Measurements from ENCODE around the gene SPATA46. TPM values are rescaled to one million over a fixed set of nuclear protein-coding genes. Genes with fewer than 3 reads are reported as not detected.
A peak's percentile ranks its signal among the peaks of the same experiment; 100 is the strongest.
"Not testable (repeated sequence)": the region's sequence is repeated elsewhere in the genome, so short reads cannot be mapped to it uniquely, and the experiment has no call there.

The SPATA46 gene
- total and polyA plus RNA-seq, 8 donors: not detected

DNA sequence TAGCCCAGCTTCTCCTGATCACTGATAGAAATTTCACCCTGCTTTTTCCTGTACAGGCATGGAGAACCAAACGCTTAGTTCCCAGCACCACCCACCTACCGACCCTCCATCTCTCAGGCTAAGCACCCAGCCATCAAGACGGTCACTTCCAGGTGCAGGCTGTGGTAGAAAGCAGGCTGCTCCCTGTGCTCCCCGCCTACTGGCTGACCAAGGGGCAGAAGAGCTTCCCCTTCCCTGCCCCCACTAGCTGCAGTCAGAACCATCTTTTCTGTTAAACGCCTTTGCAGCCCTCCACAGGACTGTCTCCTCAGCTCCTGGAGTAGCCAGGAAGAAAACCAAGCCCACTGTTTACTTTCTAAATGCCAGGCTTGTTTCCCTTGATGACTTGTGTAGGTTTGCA lies 23.0 kb downstream of the SPATA46 start:
- DNase-seq: no peak
- WGBS, 5 donors: 72 to 83% (median 76%) methylated on average over 4 to 5 of the region's 5 CpGs
- H3K36me3 ChIP-seq: peaks cover 4 to 34% (median 23%) of the 10 kb centered on the region in 4 donors
- H3K9me3 ChIP-seq: no peaks in the 10 kb centered on the region
- intact Hi-C loops (cut with DNase I; ENCODE audit: low total_unique reads): no loop called here
- H3K4me3 ChIP-seq: no peak overlapping the region
- peaks cover 0 to 7% (median 0%) of the 10 kb centered on the region in 4 donors for H3K4me1 ChIP-seq
- H3K27me3 ChIP-seq: no peaks in the 10 kb centered on the region
- H3K27ac ChIP-seq: no peak overlapping the region
- TF ChIP-seq POLR2AphosphoS5 (IDR thresholded peaks at IDR 0.05) (no peak), POLR2A (IDR thresholded peaks at IDR 0.05) (no peak), EP300 (IDR thresholded peaks at IDR 0.05) (no peak), CTCF (IDR thresholded peaks at IDR 0.05) (no peak)

DNA sequence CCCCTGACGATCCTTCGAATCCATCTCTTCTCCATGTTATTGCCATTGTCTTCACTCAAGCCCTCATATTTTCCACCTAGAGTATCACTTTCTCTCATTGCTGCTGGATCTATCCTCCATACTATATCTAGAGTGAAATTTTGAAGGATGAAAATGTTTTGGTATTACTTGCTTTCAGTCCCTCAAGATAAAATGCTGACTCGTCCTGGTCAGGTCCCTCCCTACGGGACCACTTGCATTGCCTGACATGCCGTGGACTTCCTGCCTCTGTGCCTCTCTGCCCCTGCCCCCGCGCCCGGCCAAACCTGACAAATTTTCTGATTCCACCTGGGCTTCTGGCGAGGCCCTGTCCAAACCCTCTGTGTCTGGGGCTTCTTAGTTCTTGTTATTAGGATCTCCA lies 23.6 kb downstream of the SPATA46 start:
- WGBS, 5 donors: 87 to 93% (median 92%) methylated on average over 9 of the region's 9 CpGs
- intact Hi-C loops (cut with DNase I; ENCODE audit: low total_unique reads): no loop called here

GRCh38 chr1:162351874-162352273 lies 24.8 kb downstream of the SPATA46 start:
- H3K27ac ChIP-seq; H3K27me3 ChIP-seq; DNase-seq; H3K4me3 ChIP-seq; intact Hi-C loops (cut with DNase I; ENCODE audit: low total_unique reads); H3K9me3 ChIP-seq: not testable (repeated sequence)
- H3K4me1 ChIP-seq: peaks cover 0 to 16% (median 4%) of the 10 kb centered on the region in 4 donors
- 67 to 93% (median 89%) methylated on average over 3 to 4 of the region's 4 CpGs for WGBS, 5 donors
- H3K36me3 ChIP-seq: peaks cover 4 to 24% (median 18%) of the 10 kb centered on the region in 4 donors

More for the DNA sequence above, 23.6 kb downstream of the SPATA46 start:
- Histone ChIP-seq H3K4me1 (peaks cover 0 to 7% (median 0%) of the 10 kb centered on the region in 4 donors), H3K4me3 (no peak overlapping the region), H3K36me3 (peaks cover 4 to 30% (median 23%) of the 10 kb centered on the region in 4 donors), H3K27ac (no peak overlapping the region), H3K27me3 (no peaks in the 10 kb centered on the region), H3K9me3 (no peaks in the 10 kb centered on the region)
- DNase-seq: no peak
- no peak for TF ChIP-seq POLR2A (IDR thresholded peaks at IDR 0.05)
- TF ChIP-seq EP300 (IDR thresholded peaks at IDR 0.05): no peak
- no peak for TF ChIP-seq CTCF (IDR thresholded peaks at IDR 0.05)
- no peak for TF ChIP-seq POLR2AphosphoS5 (IDR thresholded peaks at IDR 0.05)

DNA sequence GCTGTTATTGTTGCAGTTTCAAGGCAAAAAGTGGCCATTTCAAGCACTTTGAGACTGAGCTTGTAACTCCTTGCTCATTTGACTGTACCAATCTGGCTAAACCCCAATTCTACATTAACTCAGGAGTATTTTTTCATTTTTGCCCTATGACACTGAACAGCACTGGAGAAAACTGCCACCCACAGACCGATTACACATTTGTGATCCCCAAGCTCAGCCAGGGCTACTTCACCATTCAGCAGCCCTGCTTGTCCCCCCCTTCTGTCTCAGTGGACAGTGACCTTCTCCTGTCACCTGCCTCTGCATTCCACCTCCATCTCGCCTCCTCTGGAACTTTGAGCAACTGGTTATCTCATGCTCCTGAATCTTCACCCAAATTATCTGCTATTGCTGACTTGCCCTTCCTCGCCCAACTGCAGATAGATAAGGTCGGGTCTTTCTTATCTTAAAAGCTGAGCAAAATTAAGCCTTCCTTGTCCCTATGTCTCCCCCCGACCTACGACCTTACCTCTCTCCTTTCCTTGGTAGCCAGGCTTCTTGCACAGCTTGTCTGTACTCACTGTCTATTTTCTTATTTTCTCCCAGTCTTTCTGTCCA lies 25.3 kb downstream of the SPATA46 start:
- intact Hi-C loops (cut with DNase I; ENCODE audit: low total_unique reads): no loop called here
- no peak overlapping the region for H3K4me3 ChIP-seq
- 78 to 85% (median 82%) methylated on average over 6 of the region's 6 CpGs for WGBS, 5 donors
- H3K9me3 ChIP-seq: no peaks in the 10 kb centered on the region
- H3K27me3 ChIP-seq: no peaks in the 10 kb centered on the region
- H3K27ac ChIP-seq: no peak overlapping the region
- peaks cover 0 to 17% (median 4%) of the 10 kb centered on the region in 4 donors for H3K4me1 ChIP-seq
- peaks cover 4 to 19% (median 12%) of the 10 kb centered on the region in 4 donors for H3K36me3 ChIP-seq
- TF ChIP-seq EP300 (IDR thresholded peaks at IDR 0.05) (no peak), POLR2A (IDR thresholded peaks at IDR 0.05) (no peak), CTCF (IDR thresholded peaks at IDR 0.05) (no peak)
- DNase-seq: no peak

GRCh38 chr1:162349635-162350330 lies 26.9 kb downstream of the SPATA46 start:
- Histone ChIP-seq H3K4me3 (no peak overlapping the region), H3K27me3 (no peaks in the 10 kb centered on the region), H3K27ac (no peak overlapping the region), H3K36me3 (peaks cover 0 to 8% (median under 1%) of the 10 kb centered on the region in 4 donors), H3K4me1 (peaks cover 0 to 17% (median 4%) of the 10 kb centered on the region in 4 donors), H3K9me3 (no peaks in the 10 kb centered on the region)
- intact Hi-C loops (cut with DNase I; ENCODE audit: low total_unique reads): no loop called here
- 60 to 71% (median 65%) methylated on average over 11 of the region's 11 CpGs for WGBS, 5 donors
- no peak for TF ChIP-seq POLR2AphosphoS5 (IDR thresholded peaks at IDR 0.05)
- no peak for TF ChIP-seq POLR2A (IDR thresholded peaks at IDR 0.05)
- TF ChIP-seq CTCF (IDR thresholded peaks at IDR 0.05): no peak
- TF ChIP-seq EP300 (IDR thresholded peaks at IDR 0.05): no peak
- peak in 1 of 2 donors; percentile 34 for DNase-seq

Data from stomach (tissue), 9 donors.